HG03097 (cell line): ENCODE measurements around the gene TTC33.

Experiments used
- ATAC-seq: cut with Tn5 transposase; IDR thresholded peaks from one replicate; pipeline ENCODE4 v1.9.1; 2021; ENCODE audit not compliant: unreplicated experiment, low FRiP score

The TTC33 gene

GRCh38 chr5:40547994-40548575, 207.7 kb downstream of the TTC33 start:
- ATAC-seq: no peak

GRCh38 chr5:40547557-40547956, 208.2 kb downstream of the TTC33 start:
- no peak for ATAC-seq

GRCh38 chr5:40540301-40540700, 215.5 kb downstream of the TTC33 start:
- ATAC-seq: no peak

- no peak for ATAC-seq
Observed at GRCh38 chr5:40524677-40525076, 231.1 kb downstream of the TTC33 start.

GRCh38 chr5:40521925-40522324, 233.8 kb downstream of the TTC33 start:
- no peak for ATAC-seq

- ATAC-seq: no peak
Observed at GRCh38 chr5:40521108-40521785, 234.5 kb downstream of the TTC33 start.

- no peak for ATAC-seq
Observed at GRCh38 chr5:40518485-40518917, 237.3 kb downstream of the TTC33 start.

GRCh38 chr5:40515476-40515875, 240.3 kb downstream of the TTC33 start:
- no peak for ATAC-seq

- ATAC-seq: no peak
Observed at GRCh38 chr5:40514976-40515375, 240.8 kb downstream of the TTC33 start.

GRCh38 chr5:40511801-40512200, 244.0 kb downstream of the TTC33 start:
- no peak for ATAC-seq

- no peak for ATAC-seq
Observed at GRCh38 chr5:40507095-40507494, 248.7 kb downstream of the TTC33 start.

- no peak for ATAC-seq
Observed at GRCh38 chr5:40505031-40505430, 250.7 kb downstream of the TTC33 start.

GRCh38 chr5:40503439-40503838, 252.3 kb downstream of the TTC33 start:
- ATAC-seq: no peak

- ATAC-seq: no peak
Observed at GRCh38 chr5:40502736-40503135, 253.0 kb downstream of the TTC33 start.

GRCh38 chr5:40501711-40502444, 253.9 kb downstream of the TTC33 start:
- no peak for ATAC-seq

GRCh38 chr5:40499518-40500273, 256.1 kb downstream of the TTC33 start:
- ATAC-seq: no peak

- ATAC-seq: no peak
Observed at GRCh38 chr5:40499007-40499406, 256.8 kb downstream of the TTC33 start.

- no peak for ATAC-seq
Observed at GRCh38 chr5:40497573-40497972, 258.2 kb downstream of the TTC33 start.

GRCh38 chr5:40495237-40495635, 260.5 kb downstream of the TTC33 start:
- no peak for ATAC-seq

- no peak for ATAC-seq
Observed at GRCh38 chr5:40494631-40495236, 261.0 kb downstream of the TTC33 start.

- no peak for ATAC-seq
Observed at GRCh38 chr5:40492056-40492455, 263.7 kb downstream of the TTC33 start.
